Sciatic nerve (tissue), 2 donors: ENCODE results near the gene U2AF2. TPM values are rescaled to one million over a fixed set of nuclear protein-coding genes. Genes with fewer than 3 reads are reported as not detected.

ENCODE experiments used
- ATAC-seq: fragments of 200-7000 bp; cut with Tn5 transposase; one replicate; pipeline ENCODE4 v1.9.1; 2020; ENCODE audit warnings: mild to moderate bottlenecking, moderate library complexity
- DNase-seq: peaks from one replicate; pipeline ENCODE4 v3.0.0-alpha.2; 2020; ENCODE audit warnings: low spot score
- intact Hi-C: fragments of 100-400 bp; cut with DNase I; formaldehyde crosslinking; loops from one replicate; pipeline ENCODE4 v1.14.2; 2022
- total RNA-seq: library from RNA; stranded (reverse); fragmentation: NEBNext Ultra II Directional; extraction: Animal tissue kit (Norgen Biotek cat#: 25700); gene quantifications from one replicate; pipeline ENCODE4 v1.2.1, GENCODE V29; 2021
- donor health status: DM: no; HTN: no; CAD: no.
- donor health status: DM: no; HTN: no; CAD: no.

The U2AF2 gene
- total RNA-seq, 1 donor from 2014 or later: 127 TPM

GRCh38 chr19:55681131-55682092 lies 26.6 kb downstream of the U2AF2 start:
- DNase-seq (no peak), ATAC-seq (no peak)
- intact Hi-C loops: no loop called here

- ATAC-seq: no peak
- intact Hi-C loops: no loop called here
These were observed 28.8 kb downstream of the U2AF2 start for GRCh38 chr19:55683449-55684261.

DNA sequence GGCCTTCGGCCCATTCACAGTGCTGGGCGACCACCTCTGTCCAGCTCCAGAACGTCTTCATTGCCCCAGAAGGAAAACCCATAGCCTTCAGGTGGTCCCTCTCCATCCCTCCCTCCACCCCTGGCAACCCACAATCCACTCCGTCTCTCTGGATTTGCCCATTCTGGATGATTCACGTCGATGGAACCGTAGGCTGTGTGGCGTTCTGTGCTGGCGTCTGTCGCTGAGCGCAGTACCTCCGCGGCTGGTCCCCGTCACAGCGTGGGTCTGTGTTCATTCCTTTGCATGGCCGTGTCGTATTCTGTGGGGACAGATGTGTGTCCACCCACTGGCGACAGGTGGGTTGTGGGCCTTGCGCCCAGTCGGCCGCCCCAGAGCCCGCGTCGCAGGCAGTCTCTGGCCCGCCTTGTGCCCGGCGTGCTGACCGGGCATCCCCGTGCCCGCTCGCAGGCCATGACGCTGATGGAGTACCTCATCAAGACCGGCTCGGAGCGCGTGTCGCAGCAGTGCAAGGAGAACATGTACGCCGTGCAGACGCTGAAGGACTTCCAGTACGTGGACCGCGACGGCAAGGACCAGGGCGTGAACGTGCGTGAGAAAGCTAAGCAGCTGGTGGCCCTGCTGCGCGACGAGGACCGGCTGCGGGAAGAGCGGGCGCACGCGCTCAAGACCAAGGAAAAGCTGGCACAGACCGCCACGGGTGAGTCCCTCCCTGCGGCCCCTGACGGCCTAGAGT lies 30.3 kb downstream of the U2AF2 start:
- intact Hi-C loops: no loop called here
- ATAC-seq (no peak), DNase-seq (no peak)

More at GRCh38 chr19:55683449-55684261, 28.8 kb downstream of the U2AF2 start:
- no peak for DNase-seq

GRCh38 chr19:55685776-55686175 lies 30.9 kb downstream of the U2AF2 start:
- ATAC-seq (no peak), DNase-seq (no peak)
- intact Hi-C loops: no loop called here

GRCh38 chr19:55686311-55687050 lies 31.6 kb downstream of the U2AF2 start:
- intact Hi-C loops: no loop called here
- no peak for DNase-seq
- ATAC-seq: no peak

GRCh38 chr19:55687281-55688201 lies 32.7 kb downstream of the U2AF2 start:
- intact Hi-C loops: no loop called here
- ATAC-seq (no peak), DNase-seq (no peak)

DNA sequence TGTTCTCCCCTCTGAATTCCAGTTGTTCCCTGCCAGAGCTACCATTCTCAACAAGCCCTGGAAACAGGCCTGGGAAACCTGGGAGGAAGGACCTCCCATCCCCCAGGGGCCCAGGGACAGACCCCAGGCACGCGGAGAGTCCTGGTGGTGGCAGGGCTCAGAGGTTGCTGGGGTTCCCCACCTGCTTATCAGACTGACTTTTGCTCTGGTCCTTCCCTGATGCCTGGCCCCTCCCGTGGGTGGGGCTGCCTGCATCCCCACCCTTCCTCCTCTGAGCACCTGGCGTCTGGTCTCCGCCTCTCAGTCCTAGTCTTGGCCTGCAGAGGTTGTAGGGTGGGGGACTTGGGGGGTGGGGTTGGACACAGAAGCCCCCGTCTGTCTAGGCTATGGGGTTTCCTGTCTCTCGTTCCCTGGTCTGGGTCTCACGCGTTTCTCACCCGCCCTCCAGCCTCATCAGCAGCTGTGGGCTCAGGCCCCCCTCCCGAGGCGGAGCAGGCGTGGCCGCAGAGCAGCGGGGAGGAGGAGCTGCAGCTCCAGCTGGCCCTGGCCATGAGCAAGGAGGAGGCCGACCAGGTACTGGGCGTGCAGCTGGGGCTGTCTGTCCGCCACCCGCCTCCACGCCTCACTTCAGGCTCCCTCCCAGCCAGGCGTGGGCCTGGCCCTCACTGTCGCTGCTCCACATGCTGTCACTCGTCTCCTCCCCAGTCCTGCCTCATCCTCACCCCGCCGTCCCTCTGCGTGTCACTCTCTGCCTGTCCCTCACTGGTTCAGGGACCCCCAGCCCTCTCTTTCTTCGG lies 33.8 kb downstream of the U2AF2 start:
- no peak for DNase-seq
- ATAC-seq: no peak
- intact Hi-C loops: no loop called here

GRCh38 chr19:55689411-55690108 lies 34.7 kb downstream of the U2AF2 start:
- ATAC-seq (no peak), DNase-seq (no peak)
- intact Hi-C loops: no loop called here

DNA sequence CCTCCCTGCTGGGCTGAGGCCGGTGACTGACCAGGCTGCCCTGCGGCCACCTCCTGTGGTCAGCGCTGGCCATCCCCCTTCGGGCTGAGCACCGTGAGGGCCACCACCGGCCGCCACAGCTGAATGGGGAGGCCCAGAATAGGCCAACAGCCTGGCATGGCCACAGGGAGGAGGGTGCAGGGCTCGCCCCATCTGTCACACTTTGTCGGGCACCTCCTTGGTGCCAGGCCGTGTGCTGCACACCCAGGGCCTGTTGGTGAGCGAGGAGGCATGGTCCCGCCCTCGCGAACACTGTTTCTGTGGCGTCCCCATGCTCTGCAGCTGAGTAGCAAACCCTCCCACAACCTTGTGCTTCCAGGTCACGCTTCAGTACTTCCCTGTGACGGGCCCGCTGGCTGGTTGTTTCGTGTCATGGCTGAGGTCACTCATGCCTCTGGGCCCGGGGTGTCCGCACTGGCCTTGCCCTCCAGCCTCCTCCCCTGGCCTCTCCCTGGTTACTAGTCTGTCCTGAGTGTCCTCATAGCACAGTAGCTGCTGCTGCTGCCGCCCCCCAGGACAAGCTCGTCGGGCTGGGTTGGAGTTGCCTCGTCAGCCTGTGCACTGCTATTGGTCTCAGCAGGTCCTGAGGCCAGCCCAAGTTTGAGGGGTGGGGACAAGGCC lies 35.4 kb downstream of the U2AF2 start:
- intact Hi-C loops: no loop called here
- no peak for DNase-seq
- no peak for ATAC-seq

- no peak for ATAC-seq
- intact Hi-C loops: no loop called here
- peak; percentile 45 for DNase-seq
These were observed 36.1 kb downstream of the U2AF2 start for GRCh38 chr19:55690769-55691545.

DNA sequence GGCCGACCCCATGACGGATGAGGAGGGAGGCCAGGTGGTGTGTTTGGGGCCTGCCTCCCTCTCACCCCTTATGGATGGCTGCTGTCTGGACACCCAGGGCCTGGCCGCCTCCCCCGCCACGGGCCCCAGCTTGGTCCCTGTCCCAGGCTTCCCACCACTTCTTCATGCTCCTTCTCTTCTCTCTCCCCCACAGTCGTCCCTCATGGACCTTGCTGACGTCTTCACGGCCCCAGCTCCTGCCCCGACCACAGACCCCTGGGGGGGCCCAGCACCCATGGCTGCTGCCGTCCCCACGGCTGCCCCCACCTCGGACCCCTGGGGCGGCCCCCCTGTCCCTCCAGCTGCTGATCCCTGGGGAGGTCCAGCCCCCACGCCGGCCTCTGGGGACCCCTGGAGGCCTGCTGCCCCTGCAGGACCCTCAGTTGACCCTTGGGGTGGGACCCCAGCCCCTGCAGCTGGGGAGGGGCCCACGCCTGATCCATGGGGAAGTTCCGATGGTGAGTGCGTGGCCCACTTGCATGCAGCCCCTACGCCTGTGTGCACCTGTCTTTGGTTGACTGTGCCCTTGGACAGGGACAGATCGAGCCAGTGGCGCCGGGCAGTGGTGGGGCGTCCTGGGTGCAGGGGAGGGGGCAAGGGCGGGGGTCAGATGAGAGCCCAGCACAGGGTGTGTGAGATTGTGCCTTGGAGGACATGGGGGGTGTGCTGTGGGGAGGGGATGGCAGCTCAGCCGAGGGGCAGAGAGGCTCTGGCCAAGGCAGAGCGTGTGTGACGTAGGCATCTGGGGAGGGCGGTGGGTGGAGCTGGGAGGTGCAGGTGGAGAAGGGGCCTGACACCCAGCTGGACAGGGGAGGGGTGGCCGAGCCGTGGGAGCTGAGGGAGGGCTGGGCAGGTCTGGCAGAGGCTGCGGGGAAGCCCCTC lies 37.0 kb downstream of the U2AF2 start:
- ATAC-seq (no peak), DNase-seq (peak; percentile 54)
- intact Hi-C loops: no loop called here

GRCh38 chr19:55692681-55693081 lies 37.8 kb downstream of the U2AF2 start:
- peak; percentile 51 for DNase-seq
- intact Hi-C loops: no loop called here
- ATAC-seq: no peak

GRCh38 chr19:55693336-55693974 lies 38.6 kb downstream of the U2AF2 start:
- DNase-seq (peak; percentile 49), ATAC-seq (no peak)
- intact Hi-C loops: no loop called here

DNA sequence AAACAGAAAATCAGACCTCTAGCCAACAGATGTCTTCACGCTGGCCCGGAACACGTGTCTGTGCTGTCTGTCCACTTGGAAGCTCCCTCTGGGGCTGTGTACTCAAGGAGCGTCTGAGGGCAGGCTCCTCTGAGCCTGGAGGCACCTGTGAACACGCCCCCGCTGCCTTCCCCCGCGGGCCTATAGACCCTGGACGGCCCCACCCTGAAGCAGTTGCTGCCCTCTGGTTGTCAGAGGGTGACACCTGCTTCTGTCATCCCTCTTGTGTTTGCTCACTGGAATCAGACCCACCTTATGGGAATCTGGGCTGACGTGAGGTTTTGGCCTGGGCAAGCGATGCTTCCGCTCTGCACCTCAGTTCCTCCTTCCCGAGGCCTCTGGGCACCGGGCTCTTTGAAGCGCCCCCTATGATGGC lies 39.4 kb downstream of the U2AF2 start:
- intact Hi-C loops: no loop called here
- DNase-seq (no peak), ATAC-seq (no peak)
